ENCODE measurements around the gene PDK2. TPM values are rescaled to one million over a fixed set of nuclear protein-coding genes. Genes with fewer than 3 reads are reported as not detected.
A peak's percentile ranks its signal among the peaks of the same experiment; 100 is the strongest.

The PDK2 gene
- total RNA-seq, 1 donor from 2014 or later = 14.5 TPM

GRCh38 chr17:50129728-50130558 lies 34.8 kb downstream of the PDK2 start, which contains the start of gene SAMD14:
TSS of gene SAMD14 (minus strand) at chr17:50130160. CDS start at chr17:50124959, 5,201 bp downstream.
- H3K27me3 ChIP-seq (ENCODE audit: control insufficient read depth, insufficient read depth, low read length) = no peaks in the 10 kb centered on the region
- DNase-seq (ENCODE audit: low read depth) = no peak
- peak within 1 kb of the TSS; percentile 43 for H3K4me3 ChIP-seq (ENCODE audit: low read depth, low read length)
- no peak for TF ChIP-seq CTCF (IDR thresholded peaks at IDR 0.05; ENCODE audit: insufficient read depth, low read length, poor library complexity, severe bottlenecking)
- H3K36me3 ChIP-seq (ENCODE audit: control insufficient read depth, insufficient read depth, low read length) = no peaks in the 10 kb centered on the region

- H3K36me3 ChIP-seq (ENCODE audit: control insufficient read depth, insufficient read depth, low read length) = no peaks in the 10 kb centered on the region
- peak overlapping the region; percentile 43 for H3K4me3 ChIP-seq (ENCODE audit: low read depth, low read length)
- no peaks in the 10 kb centered on the region for H3K27me3 ChIP-seq (ENCODE audit: control insufficient read depth, insufficient read depth, low read length)
- no peak for DNase-seq (ENCODE audit: low read depth)
- no peak for TF ChIP-seq CTCF (IDR thresholded peaks at IDR 0.05; ENCODE audit: insufficient read depth, low read length, poor library complexity, severe bottlenecking)
Observed at GRCh38 chr17:50130559-50131305, 35.6 kb downstream of the PDK2 start.

GRCh38 chr17:50132104-50132794 lies 37.1 kb downstream of the PDK2 start:
- DNase-seq (ENCODE audit: low read depth) = no peak
- H3K4me3 ChIP-seq (ENCODE audit: low read depth, low read length) = no peak overlapping the region
- no peaks in the 10 kb centered on the region for H3K27me3 ChIP-seq (ENCODE audit: control insufficient read depth, insufficient read depth, low read length)
- H3K36me3 ChIP-seq (ENCODE audit: control insufficient read depth, insufficient read depth, low read length) = peaks cover 2% of the 10 kb centered on the region
- TF ChIP-seq CTCF (IDR thresholded peaks at IDR 0.05; ENCODE audit: insufficient read depth, low read length, poor library complexity, severe bottlenecking) = no peak

- no peak for TF ChIP-seq CTCF (IDR thresholded peaks at IDR 0.05; ENCODE audit: insufficient read depth, low read length, poor library complexity, severe bottlenecking)
- Histone ChIP-seq H3K27me3 (ENCODE audit: control insufficient read depth, insufficient read depth, low read length) (no peaks in the 10 kb centered on the region), H3K4me3 (ENCODE audit: low read depth, low read length) (no peak overlapping the region), H3K36me3 (ENCODE audit: control insufficient read depth, insufficient read depth, low read length) (peaks cover 4% of the 10 kb centered on the region)
- no peak for DNase-seq (ENCODE audit: low read depth)
Observed at GRCh38 chr17:50133028-50133768, 38.0 kb downstream of the PDK2 start.

GRCh38 chr17:50133769-50134099 lies 38.6 kb downstream of the PDK2 start:
- H3K4me3 ChIP-seq (ENCODE audit: low read depth, low read length) = no peak overlapping the region
- peaks cover 5% of the 10 kb centered on the region for H3K36me3 ChIP-seq (ENCODE audit: control insufficient read depth, insufficient read depth, low read length)
- H3K27me3 ChIP-seq (ENCODE audit: control insufficient read depth, insufficient read depth, low read length) = no peaks in the 10 kb centered on the region
- no peak for TF ChIP-seq CTCF (IDR thresholded peaks at IDR 0.05; ENCODE audit: insufficient read depth, low read length, poor library complexity, severe bottlenecking)
- no peak for DNase-seq (ENCODE audit: low read depth)

Data from kidney epithelial cell (primary cell).